Right lung (tissue), 5 donors: ENCODE data around the gene NR3C1. TPM values are rescaled to one million over a fixed set of nuclear protein-coding genes. Genes with fewer than 3 reads are reported as not detected.

Experiments
- DNase-seq, 2 donors: peaks; one replicate each; pipeline ENCODE4 v3.0.0-alpha.2; 2013
- polyA plus RNA-seq, 5 donors: library from polyadenylated mRNA; unstranded; fragments of 120-200 nt; gene quantifications; one replicate each; pipeline versions ENCODE4 v1.2.1 to v1.2.3, GENCODE V29; 2013; ENCODE audit warnings: inconsistent platforms in 1 of 5, low replicate concordance in 1 of 5; ENCODE audit not compliant: insufficient read length in 5 of 5, insufficient read depth in 1 of 5

NR3C1 gene
- polyA plus RNA-seq, 5 donors: 47.8 to 73.9 (median 62.5) TPM

DNA sequence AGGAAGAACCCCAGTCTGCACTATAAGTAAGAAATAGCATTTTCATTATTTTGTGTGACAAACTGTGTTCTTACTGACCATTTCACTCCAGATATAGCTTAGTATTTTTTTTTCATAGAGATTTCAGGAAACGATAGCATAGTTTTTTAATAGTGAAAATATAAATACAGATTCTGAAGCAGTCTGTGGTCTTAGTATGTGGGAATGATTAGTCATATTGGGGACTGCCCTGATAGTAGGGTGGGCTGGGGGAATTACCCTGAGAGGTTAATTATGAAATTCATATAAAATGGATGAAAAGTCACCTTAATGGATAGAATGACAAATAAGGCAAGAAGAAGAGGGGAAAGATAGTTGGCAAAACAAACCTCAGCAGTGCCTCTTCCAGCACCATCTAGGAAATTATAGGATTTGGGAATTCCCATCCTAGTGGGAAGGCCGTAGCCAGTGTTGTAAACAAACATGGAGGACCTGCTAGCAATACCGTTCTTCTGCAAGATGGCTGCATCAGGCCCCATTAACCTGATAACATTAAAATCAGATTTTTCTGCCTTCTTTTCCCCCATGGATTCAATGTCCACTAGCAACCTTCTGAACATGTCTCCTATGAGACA lies 23.7 kb upstream of the NR3C1 start:
- DNase-seq: no peak

DNA sequence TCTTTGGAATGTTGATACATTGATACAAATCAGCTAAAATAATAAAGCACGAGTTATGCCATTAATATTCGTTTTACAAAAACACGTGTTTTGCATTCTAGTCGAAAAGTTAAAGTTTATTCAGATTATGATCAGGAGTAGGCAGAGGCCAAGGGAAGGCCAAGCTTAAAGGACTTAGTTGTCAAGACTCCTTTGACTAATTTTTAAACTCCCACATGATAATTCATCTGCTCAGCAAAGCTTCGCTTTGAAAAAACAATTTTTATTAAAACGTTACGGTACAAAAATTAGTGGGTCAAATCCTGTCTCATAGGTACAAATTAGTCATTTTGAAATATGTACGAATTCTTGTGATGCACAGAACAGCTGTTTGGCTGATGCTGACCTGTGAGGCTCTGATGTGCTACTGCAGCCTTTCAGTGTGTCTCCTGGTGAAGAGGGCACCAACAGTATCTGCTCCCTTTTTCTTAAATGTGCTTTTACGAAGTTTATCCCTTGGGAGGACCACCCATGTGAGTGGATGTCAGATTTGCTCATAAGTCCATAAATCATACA lies 23.0 kb upstream of the NR3C1 start:
- DNase-seq: no peak

DNA sequence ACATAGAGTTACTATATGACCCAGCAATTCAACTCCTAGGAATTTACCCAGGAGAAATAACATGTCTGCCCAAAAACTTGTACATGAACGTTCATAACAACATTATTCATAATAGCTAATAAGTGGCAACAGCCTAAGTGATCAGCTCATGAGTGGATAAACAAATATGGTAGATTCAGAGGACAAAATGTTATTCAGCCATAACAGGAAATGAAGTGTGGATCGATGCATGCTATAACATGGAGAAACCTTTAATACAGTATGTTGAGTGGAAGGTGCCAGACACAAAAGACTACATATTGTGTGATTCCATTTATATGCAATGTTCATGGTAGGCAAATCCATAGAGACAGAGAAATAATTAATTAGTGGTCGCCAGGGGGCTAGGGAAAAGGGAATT lies 22.3 kb upstream of the NR3C1 start:
- DNase-seq: no peak

DNA sequence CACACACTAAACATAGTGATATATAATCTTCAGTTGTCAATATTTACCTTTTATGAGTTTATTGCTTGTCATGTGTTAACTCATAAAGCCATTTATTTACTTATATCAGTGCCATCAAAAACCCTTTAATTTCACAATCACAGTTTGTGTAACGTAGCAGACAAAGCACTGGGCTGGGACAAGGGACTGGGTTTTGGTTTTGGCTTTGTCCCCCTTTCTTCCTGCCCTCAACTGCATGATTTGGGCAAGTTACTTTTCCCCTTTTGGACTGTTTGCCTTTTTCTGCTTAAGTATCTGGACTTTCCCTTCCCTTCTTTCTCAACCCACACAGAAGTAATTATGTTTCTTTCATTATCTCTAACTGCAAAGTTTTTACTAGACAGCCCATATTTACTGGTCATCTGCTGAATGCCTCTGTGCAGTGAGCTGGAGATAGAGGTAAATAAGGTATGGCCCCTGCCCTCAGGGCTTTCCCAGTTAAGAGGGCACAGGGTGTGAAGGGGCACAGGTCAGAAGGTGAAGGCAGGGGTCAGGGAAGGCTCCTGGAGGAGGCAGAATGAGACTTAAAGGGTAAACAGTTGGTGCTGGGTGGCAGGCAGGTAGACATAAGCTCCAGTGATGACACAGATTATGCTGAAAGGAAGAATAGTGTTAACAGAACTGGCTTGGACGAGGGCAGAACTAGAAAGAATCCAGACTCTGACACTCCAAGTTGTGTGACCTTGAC lies 14.8 kb upstream of the NR3C1 start:
- no peak for DNase-seq

DNA sequence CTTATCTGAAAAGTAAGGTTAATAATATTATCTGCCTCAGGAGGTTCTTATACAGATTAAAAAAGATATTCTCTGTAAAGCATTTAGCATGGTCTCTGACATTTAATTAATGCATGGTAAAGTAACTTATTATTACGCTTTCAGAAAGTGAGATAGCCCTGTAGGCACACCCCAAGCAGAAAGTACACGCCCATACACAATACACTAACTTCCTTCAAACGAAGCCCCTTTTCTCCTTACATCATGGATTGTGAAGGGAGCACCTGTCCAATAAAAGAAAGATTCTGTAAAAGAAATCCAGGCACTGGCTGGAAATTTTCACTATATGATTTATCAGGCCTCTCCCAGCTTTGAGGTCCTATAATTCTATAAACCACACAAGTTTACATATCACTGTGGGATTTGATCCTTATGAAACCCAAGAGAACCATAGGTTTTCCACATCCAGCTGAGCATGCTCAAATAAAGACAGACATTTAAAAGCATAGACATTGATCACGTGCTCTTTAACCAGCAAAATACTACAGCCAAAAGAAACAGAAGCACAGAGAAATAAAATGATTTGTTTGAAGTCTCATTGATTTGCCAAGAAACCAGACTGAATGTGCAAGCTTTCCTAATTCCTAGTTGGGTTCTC lies 14.1 kb upstream of the NR3C1 start:
- DNase-seq: no peak

DNA sequence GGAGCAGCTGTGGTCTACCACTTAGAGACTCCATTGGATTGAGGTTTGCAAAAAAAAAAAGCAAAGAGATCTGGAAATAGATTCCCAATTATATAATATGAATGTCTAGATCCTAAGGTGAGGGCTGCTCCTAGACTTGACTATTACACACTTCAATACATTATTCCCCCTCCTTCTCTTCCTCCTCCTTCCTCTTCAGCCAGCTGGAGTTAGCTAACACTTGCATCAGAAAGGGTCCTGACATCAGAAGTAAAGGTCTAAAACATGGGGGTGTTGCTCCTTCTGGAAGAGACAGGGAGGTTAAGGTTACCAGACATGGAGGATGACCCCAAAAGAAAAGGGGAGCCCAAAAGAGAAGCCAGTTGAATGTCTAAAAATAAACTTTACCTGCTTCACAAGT lies 12.9 kb upstream of the NR3C1 start:
- DNase-seq: no peak

DNA sequence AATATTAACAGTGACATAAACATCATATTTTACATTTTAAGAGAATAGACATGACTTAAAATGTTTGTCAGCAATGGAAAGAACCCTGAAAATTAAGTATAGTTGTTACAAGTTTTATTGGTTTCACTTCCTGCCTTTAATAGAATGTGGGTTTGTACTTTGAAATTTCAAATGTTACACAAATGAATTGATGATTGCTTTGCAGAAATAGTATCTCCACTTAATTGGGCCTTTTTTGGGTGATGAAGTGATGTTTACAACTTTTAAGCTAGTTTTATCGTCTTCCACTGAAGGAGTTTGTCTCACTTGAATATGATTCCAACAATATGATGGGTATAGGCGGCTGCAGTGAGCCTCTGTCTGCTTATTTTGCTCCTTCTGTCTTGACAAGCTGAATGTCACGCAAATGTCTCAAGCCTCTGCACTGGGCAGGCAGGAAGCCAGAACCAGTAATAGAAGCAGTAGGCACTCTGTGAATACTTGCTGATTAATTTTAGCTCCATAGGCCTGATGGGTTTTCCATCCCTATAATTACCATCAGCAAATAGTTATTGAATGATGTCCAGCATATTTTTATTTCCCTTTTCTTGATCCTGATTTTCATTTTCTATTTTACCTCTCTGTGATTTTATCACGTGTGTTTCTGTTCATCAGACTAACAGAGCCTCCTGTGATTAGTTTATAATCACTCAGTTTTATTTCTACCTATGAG lies 10.6 kb upstream of the NR3C1 start:
- no peak for DNase-seq

DNA sequence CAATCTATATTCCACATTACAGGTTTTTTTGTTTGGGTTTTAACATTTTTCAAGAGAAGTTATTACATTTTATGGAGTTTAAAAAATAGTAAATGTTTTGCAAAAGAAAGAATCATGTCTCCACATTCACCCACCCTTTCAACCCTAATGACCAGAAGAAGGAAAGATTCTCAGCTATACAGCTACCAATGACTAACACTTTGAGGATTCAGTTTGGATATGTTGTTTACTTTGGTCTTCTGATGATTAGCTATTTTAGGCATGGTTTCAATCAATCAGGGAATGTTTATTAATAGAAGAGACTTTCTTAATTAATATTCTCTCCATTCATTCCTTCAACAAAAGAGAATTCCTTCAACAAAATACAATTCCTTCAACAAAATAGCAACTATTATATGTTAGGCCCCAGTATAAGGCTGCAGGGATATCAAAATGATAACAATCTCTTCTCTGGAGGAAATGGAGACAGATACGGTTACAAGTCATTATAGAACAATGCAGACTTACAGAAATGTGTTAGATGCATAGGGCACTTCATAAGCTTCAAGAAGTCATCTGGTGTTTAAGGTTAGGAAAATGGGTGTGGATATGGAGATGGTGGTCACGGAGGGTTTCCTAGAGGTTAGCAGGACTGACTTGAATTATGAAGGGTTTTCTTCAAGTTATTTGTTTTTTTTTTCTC lies 9.3 kb upstream of the NR3C1 start:
- no peak for DNase-seq

DNA sequence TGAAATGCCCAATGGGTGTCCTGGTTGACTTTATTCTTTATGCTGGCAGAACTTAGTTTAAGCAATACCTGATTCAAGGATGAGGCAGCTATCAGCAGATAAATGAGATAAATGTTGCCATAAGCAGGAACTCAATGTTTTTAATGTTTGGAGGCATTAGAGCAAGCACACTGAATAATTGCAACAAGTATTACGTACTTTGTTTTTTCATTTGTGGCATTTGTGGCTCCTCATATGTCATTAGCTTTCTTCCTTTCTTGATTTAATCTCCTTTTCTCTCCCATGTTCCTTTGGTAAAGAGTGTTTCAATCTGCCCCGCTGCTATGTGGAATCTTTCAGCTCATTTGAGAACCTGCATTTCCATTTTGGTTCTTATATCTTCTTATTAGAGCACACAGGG lies 6.4 kb upstream of the NR3C1 start:
- DNase-seq: no peak

DNA sequence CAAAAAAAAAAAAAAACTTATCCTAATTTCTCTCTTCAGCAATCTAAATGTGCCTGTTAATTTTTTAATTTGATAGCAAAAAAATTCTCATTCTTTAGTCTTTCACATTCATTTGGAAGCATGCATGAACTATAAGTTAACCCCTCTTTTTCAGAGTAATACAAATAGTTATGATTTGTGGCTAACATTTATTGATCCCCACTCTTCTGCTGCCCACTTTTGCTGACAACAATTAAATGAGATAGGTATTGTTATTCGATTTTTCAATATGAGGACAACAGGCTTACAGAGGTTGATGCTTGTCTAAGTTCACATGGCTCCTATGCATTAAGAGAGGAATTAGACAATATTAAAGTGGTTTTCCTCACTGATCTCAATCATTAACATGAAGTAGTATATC lies 2.9 kb upstream of the NR3C1 start:
- no peak for DNase-seq

DNA sequence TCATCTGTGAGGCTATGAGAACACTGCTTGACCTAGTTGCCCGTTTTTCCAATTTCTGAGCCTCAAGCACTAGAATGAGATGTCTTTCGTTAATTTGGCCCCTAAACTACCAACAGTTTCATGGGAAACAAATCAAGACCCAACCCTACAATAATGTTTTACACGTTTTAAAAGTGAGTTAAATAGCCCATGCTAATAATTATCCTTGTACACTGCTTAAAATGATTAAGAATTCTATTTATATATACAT lies 2.3 kb upstream of the NR3C1 start:
- DNase-seq: no peak

DNA sequence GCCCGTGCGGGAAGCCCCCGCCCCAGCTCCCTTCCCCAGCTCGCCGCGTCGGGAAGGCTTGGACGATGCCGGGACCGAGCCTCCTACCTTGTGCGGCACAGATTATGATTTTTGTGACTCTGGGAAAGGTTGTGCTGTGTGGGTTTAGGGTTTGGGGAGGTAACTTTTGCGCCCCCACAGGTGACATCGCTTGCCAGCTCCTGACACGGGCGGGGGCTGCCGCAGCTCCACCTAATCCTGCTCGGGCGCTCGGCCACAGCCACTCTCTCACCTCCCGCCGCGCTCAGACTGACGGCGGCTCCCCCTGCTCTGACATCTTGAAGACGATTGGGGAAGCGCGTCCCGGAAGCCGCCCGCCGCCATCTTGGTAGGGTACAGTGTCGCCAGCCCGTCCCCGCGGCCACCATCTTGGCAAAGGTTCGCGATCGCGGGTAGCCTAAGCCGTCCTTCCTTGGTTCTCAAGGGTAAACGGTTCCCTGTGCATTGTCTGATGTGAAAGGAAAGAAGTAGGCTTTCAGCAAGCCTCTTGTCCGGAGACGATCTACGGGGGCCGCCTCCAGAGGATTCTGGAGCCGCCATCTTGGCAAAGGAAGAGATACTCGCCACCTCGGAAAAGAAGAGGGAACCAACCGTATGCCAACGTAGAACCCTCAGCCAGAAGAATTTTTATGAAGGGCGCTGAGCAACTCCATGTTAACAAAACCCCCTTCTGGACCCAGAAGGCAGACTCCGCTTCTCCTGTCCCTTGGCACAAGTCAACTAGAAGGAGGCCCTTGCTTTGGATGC lies 1.8 kb upstream of the NR3C1 start:
- peak; percentile 89 to 90 for DNase-seq

DNA sequence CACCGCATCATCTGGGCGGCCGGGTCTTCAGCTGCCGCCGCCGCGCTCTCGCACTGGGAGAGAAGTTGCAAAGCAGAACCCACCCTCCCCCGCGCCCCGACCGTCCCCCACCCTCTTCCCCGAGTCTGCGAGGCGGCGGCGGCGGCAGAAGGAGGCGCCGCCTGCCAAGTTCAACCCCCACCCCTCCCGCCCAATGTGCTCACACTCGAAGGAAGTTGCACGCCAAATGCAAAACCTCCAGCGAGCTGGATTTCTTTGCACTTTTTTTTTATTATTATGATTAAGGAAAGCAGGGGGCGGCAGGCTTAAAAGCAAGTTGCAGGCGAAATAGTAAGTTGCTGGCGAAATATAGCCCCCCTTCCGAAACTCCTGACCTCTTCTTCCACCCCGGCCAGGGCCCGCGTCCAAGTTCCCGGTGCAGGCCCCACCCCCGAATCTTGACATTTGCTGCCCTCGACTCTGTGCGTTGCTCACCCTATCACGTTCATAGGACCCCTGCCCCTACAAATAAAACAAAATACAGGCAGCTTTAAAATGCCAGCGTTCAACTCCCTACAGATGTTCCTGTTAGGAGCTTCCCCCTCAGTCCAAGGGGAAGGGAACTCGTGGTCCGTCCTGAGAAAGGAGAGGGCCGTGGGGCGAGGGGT lies 1.1 kb upstream of the NR3C1 start:
- peak; percentile 89 to 90 for DNase-seq

DNA sequence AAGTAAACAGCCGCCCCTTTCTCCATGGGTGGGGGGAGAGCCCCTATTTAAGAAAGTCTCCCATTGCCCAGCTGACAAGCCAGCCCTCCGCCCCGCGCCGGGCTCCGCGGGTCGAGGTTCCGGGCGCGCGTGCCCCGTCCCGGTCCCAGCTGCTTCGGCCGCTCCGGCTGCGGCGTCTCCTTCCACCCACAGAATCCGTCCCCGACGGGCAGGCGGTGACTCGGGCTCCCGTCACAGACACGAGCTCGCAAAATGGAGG lies 223 bp downstream of the NR3C1 start:
- no peak for DNase-seq

DNA sequence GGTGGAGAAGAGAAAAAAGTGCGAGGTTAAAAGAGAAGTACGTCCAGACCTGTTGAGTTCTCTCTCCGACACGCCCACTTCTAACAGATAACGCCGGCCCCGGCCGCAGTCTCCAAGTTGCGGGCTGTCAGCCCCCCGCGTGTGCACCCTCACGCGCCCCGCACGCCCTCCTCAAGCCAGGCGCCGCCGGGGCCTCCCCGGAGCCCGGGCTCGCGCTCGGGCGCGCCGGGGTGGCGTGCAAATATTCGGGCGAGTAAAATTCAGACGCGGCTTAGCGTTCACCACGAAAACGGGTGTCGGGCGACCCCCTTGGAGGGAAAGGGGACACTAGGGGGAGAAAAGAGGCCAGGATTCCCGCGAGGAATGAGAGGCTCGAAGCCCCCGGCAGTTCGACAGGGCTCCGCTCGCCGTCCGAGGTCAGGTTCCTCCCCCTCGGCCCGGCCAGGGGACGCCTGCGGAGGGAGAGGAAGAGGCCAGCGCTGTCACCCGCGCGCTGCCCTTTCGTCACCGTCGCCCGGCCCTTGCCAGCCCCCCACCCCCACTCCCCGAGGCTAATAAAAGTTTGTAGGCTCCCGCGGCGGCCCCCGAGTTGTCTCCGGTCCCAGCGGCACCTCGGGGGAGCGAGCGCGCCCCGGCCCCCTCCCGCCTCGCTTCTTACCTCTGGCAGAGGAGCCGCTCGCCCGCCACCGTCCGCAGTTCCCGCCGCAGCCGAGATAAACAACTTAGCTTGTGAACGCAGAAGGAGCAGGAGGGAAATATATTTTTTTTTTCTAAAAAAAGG lies 743 bp downstream of the NR3C1 start:
- DNase-seq: peak; percentile 48 to 64

DNA sequence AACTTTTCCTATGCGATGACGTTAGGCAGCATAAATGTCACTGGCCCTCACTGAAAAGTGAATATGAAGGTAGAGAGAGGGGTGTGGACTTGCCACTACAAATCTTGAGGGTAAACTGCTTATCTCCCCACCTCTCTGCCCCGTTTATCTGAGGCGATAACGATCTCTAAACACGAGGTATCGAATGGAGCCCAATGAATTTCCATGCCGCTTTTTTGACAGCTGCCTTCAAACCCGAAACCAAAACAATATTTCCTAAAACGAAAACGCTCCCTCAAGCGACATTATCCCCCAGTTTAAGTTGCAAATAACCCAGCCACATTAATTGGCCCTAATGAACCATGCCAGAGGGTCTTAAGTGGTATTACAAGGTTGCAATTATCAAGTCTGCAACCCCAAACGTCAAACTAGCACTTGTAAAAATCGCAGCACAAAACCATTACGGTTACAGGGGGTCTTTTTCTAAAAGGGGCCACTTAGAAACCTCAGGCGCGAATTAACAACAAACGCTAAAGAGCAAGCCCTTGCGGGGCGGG lies 1.4 kb downstream of the NR3C1 start:
- DNase-seq: no peak

DNA sequence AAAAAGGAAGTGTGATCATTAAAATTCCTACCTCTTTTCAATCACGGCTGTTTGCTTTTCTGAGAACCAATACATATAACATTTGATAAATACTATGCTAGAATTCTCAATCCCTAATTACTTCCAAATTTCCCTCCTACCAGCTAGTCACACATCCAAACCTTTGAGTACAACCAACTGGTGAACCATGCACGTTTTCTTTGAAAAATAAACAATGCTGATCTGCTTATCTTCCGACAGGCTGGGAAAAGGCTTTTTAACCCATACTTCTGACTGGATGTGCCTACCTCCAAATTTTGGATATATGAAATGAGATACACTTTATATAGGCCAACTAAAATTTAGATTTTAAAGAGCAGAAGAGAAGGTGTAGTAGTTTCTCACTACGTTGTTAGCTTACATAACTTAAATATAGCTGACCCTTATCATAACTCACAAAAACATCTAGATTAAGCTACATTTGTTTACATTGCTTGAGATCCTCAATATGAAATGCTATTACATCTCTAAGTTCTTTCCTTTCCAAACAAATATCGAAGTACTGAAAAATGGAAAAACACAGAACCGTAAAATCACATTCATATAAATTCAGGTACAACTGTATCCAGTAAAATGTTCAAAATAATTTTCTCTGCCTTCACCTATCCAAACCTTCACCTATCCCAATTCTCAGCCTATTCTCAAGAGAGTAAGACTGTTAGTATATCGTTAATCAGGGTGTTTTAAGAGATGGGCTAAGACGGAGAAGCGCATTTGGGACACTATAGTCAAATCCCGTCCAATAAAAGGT lies 2.1 kb downstream of the NR3C1 start:
- DNase-seq: no peak

DNA sequence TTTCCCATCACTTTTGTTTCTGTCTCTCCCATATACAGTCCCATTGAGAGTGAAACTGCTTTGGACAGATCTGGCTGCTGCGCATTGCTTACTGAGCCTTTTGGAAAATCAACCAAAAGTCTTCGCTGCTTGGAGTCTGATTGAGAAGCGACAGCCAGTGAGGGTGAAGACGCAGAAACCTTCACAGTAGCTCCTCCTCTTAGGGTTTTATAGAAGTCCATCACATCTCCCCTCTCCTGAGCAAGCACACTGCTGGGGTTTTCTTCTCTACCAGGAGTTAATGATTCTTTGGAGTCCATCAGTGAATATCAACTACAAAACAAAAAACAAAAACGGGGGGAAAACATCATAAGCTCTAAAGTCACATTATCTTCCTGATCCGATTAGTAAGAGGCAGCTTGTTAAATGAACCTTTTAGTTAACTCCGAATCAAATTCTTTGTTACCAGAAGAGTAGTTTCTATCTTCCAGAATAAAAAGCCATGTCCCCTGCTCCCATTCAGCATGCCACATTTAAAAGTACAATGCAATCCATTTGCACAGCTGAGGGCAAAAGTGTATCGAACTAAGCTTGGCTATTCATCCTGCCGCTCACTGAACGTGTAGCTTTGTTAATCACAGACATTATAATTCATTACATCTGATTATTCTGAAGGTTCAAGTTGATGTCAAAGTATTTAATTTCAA lies 2.8 kb downstream of the NR3C1 start:
- peak in 1 of 2 donors; percentile 31 for DNase-seq
